GM19397 (cell line): ENCODE measurements around the gene PFN1.
"Not testable (repeated sequence)": the region's sequence is repeated elsewhere in the genome, so short reads cannot be mapped to it uniquely, and the experiment has no call there.

Source experiments
- ATAC-seq: cut with Tn5 transposase; IDR thresholded peaks from one replicate; pipeline ENCODE4 v1.9.1; 2021; ENCODE audit warnings: mild to moderate bottlenecking, moderate library complexity; ENCODE audit not compliant: unreplicated experiment

The PFN1 gene

DNA sequence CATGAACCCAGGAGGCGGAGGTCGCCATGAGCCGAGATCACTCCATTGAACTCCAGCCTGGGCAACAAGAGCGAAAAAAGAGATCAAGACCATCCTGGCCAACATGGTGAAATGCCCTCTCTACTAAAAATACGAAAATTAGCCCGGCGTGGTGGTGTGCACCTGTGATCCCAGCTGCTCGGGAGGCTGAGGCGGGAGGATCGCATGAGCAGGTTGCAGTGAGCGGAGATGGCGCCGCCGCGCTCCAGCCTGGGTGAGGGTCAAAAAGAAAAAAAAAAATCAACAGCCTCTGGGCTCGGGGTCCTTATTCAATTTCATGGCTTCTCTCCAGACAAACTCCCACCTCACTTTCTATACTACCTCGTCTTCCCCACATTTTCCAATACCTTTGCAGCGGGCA is 19.4 kb downstream of the PFN1 start:
- no peak for ATAC-seq

DNA sequence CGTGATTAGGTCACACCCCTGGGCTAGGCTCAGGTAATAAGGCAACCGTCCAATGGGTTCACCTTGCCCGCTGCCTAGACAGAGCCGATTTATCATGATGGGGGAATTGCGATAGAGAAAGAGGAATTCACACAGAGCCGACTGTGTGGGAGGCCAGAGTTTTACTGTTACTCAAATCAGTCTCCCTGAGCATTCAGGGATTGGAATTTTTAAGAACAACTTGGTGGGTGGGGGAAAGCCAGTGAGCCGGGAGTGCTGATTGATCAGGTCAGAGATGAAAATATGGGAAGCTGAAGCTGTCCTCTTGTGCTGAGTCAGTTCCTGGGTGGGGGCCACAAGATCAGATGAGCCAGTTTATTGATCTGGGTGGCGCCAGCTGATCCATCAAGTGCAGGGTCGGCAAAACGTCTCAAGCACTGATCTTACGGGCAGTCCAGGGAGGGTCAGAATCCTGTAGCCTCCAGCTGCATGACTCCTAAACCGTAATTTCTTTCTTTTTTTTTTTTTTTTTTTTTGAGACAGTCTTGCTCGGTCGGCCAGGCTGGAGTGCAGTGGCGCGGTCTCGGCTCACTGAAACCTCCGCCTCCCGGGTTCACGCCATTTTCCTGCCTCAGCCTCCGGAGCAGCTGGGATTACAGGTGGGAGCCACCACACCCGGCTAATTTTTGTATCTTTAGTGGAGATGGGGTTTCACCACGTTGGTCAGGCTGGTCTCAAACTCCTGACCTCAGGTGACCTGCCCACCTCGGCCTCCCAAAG is 21.6 kb downstream of the PFN1 start:
- ATAC-seq, result not testable (repeated sequence)

DNA sequence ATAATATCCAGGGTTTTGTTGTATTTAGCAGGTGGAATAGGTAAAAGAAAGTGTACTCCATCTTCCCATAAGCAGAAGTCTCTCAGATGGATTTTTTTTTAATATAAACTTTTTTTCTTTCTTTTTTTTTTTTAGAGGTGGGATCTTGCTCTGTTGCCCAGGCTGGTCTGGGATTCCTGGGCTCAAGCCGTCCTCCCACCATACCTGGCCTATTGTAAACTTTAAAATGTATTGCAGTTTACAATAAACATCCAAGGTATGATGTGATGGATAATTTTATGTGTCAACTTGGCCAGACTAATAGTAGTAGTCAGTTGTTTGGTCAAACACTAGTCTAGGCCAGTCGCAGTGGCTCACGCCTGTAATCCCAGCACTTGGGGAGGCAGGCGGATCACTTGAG is 27.0 kb downstream of the PFN1 start:
- ATAC-seq, result no peak

DNA sequence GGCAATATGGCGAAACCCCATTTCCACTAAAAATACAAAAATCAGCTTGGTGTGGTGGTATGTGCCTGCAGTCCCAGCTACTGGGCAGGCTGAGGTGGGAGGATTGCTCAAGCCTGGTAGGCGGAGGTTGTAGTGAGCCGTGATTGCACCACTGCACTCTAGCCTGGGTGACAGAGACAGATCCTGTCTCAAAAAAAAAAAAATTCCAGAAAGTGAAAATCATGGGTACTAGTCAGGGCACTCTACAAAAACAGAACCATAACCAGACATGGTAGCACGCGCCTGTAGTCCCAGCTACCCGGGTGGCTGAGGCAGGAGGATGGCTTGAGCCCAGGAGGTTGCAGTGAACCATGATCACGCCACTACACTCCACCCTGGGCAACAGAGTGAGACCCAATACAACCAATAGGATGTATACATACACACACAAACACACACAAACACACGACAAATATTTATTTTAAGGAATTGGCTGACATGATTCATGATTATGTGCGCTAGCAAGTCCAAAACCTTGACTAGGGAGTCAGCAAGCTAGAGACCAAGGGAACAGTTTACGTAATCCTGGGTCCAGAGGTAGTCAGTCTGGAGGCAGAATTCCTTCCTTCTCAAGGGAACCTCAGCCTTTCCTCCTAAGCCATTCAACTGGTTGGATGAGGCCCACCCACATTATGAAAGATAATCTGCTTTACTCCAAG is 27.8 kb downstream of the PFN1 start:
- ATAC-seq, result no peak

DNA sequence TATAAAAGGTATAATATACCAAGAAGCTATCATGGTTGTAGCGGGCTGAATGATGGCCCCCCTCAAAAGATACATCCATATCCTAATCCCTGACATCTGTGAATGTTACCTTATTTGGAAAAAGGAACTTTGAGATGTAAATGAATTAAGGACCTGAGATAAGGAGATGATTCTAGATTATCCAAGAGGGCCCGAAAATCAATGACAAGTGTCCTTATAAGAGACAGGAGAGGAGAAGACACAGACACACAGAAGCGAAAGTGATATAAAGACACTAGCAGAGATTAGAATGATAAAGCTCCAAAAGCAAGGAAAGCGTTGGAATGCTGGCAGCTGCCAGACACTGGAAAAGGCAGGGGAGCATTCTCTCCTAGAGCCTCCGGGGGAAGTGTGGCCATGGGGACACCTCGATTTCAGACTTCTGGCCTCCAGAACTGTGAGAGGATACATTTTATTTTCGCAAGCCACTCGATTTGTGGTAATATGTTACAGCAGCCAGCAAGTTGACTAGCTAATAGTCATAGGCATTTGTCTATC is 28.8 kb downstream of the PFN1 start:
- no peak for ATAC-seq

DNA sequence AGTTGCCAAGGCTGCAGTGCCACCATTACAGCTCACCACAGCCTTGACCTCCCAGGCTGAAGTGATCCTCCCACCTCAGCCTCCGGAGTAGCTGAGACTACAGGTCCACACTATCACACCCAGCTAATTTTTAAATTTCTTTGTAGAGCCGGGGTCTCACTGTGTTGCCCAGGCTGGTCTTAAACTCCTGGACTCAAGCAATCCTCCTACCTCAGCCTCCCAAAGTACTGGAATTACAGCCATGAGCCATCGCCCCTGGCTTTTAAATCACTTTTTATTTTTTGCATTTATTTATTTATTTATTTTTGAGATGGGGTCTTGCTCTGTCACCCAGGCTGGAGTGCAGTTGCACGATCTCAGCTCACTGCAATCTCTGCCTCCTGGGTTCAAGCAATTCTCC is 33.8 kb downstream of the PFN1 start:
- not testable (repeated sequence) for ATAC-seq

DNA sequence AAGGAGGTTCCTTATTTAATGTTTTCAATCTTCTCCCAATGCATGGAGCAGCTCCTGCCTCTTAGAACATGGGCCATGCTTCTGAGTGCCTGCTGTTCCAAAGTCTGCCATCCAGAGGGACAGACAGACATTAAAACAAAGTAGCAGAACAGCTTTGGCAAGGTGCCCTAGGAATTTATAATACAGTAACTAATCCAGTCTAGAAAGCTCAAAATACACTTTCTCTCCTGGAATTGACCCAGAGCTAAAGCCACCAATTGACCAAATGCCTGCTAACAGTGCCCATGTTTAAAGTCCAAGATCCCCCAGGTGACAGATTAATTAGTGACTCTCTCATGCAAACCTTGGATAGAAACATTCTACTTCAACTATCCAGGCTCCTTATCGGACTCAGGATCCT is 34.3 kb downstream of the PFN1 start:
- ATAC-seq, result no peak

DNA sequence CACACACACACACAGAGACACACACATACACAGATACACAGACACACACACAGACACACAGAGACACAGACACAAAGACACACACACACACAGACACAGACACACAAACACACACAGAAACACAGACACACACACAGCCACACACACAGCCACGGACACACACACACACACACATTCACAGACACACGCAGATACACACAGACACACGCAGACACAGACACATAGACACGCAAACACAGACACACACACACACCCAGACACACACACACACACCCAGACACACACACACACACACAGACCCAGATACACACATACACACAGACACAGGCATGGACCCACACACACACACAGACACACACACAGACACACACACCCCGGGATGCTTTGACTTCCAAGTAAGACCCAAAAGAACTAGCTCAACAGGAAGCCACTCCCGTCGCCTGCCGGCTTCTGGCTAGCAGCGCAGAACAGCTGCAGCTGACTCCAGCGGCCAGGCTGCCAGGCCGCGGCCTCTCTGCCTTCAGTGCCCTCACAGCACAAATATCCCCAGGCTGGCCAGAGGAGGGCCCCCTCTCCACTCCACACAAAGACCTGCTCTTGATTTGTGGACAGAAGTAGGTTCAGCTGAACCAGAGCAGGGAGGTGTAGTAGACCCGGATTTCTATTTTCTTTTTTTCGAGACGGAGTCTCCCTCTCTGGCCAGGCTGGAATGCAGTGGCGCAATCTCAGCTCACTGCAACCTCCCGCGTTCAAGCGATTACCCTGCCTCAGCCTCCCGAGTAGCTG is 39.4 kb downstream of the PFN1 start:
- ATAC-seq, result no peak

DNA sequence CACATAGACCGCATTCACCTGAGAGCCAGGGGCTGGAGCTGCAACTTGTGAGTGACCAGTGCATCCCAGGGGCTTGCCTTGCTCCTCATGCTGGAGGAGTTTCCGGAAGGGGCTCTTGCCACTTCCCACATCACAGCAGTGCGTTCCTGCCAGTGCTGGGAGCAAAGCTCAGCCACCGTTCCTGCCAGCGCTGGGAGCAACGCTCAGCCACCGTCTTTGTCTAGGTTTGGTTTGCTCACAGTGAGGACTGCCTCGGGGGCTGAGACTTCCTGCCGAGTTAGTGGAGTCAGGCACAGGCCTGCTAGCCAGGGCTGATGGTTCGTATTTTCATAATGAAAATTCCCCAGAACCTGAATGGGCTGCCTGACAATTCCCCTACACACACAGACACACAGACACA is 40.0 kb downstream of the PFN1 start:
- no peak for ATAC-seq

DNA sequence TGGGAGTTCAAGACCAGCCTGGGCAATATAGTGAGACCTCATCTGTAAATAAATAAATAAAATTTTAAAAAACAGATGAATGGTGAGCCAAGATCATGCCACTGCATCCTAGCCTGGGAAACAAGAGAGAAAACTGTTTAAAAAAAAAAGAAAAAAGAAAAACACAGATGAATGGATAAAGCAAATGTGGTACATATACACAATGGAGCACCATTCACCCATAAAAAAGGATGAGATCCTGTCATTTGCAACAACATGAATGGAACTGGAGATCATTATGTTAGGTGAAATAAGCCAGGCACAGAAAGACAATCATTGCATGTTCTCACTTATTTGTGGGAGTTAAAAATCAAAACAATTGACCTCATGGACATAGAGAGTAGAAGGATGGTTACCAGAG is 41.7 kb downstream of the PFN1 start:
- not testable (repeated sequence) for ATAC-seq

DNA sequence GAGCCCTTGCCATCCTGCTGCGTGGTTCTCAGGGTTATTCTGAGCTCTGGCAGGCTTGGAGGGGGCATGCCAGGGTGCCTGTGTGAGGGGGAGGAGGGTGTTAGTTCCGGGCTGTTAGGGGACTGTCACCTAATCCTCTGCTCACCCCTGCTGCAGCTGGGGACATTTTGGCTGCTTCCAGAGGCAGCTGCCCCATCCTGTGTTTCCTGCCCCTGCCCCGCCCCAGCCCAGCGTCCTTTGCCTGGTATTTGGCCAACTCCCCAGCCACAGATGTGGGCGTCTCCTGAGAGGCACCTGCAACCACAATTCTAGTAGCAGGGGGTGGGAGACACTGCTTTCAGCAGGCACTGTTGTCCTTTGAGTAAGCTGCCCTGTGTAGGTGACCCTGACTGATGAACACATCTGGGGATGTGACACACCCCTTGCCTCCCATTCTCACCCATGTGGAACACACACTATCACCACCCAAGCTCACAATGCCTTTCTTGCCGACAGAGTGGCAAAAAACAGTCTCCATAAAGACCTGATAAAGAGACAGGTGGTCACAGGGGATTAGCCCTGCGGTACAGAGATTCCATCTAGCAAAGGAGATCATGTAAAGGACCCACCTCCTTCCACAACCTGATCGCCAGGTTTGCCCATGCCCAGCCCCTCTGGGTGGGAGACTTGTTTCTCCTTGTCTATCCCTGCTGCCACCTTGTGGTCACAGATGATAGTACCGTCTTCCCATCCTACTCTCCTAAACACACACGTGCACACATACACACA is 45.1 kb downstream of the PFN1 start, which contains the start of gene CHRNE:
CHRNE (minus strand) TSS at position 48 of the 768 bp plus-strand sequence; CDS start at position 13, 35 bp downstream.
- no peak for ATAC-seq

DNA sequence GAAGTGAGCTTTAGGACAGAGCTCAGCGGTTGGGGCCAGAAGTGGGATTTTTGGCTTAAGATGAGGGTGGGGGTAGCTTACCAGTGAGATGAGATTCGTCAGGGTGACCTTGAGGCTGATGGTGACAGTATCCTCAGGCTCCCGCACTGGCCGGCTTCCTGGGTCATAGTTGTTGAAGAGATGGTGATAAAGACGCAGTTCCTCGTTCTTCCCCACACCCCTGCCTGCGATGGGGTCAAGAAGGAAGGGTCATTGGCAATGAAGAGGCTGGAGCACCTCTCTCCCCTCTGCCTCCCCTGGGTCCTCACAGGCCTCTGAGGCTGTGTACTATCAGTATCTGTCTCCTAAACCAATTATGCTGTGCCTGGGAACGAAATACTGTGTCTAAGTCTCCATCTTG is 45.8 kb downstream of the PFN1 start:
- ATAC-seq, result no peak

DNA sequence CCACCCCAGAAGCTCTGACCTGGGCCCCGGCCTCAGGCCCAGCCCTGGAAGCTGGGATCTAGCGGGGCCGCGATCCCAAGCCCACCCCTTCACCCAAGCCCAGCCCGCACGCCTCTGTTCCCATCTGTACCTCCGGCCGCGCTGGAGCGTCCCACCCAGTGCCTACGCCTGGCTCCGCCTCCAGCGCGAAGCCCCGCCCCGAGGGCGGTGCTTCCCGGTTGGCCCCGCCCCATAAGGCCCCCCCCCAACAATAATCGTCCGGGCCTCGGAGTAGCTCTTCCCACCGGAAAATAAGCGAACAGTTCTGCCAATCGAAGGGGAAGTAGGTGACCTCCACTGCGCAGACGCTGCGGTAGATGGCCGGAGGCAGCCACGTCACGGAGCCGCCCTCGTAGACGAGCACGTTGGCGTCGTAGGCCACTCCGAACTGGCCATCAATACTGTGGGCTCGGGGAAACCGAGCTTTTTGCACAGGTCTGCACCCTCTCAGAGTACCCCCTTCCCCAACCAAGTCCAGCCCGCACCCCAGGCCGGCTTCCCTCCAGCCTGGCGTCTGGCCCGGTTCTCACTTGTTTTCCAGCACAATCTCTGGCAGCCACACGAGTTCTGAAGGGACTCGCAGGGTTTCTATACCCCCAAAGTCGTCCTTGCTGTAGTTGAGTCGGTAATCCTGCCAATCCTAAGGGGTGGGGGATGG is 46.5 kb downstream of the PFN1 start:
- no peak for ATAC-seq

DNA sequence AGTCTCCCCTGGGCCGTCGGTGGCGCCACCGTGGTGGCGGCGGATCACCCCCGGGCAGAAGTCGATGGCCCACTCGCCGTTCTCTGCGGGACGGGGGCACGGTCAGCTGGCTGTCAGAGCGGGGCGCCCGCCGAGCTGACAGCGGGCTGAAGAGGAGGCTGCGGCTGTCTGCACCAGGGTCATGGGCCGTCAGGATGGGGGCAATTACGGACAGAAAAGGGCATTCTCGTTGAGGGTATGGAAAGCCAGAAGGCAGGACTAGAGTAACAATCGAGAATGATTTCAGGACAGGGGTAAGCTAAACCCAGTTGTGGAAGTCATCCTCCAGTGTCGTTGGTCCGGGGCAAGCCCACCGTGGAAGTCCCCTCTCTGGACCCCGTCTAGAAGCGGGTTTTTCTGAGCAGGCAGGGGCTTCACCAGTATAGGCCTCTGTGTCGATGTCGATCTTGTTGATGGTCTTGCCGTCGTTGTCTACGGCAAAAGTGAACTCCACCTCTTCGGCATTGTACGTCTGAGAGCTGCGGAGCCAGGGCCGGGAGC is 47.2 kb downstream of the PFN1 start:
- ATAC-seq, result no peak

DNA sequence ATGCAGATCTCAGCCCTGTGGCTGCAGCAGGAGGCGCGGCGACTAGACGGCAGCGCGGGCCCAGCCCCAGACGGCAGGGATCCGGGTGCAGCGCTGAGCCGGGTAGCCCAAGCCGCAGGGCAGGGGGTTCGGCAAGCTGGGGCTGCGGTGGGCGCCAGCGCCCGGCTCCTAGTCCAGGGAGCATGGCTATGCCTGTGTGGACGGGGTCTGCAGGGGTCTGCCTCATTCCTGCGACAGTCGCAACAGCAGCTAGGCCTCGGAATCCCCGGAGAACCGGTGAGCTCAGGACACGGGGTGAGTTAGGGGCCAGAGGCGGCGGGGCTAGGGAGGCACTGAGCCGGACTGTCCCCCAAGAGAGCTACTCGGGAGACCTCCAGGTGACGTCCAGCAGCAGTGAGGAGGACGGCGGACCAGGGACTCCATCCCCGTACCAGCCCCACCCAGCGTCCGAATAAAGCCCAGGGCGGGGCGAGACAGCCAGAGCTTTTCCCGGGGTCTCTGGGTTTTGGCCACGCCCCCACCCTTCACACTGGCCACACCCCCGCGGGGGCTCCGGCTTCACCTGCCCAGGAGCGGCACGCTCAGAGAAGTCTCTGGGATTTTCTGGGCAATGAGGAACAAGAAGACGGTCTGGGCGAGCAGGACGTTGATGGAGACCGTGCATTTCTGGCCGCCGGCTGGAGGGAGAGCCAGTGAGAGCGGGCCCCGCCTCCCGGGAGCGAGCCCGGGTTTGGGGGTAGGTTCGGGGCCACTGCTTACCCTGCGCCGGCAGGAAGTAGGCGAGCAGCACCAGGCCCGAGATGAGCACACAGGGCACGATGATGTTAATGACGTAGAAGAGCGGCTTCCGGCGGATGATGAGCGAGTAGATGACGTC is 47.9 kb downstream of the PFN1 start:
- no peak for ATAC-seq

DNA sequence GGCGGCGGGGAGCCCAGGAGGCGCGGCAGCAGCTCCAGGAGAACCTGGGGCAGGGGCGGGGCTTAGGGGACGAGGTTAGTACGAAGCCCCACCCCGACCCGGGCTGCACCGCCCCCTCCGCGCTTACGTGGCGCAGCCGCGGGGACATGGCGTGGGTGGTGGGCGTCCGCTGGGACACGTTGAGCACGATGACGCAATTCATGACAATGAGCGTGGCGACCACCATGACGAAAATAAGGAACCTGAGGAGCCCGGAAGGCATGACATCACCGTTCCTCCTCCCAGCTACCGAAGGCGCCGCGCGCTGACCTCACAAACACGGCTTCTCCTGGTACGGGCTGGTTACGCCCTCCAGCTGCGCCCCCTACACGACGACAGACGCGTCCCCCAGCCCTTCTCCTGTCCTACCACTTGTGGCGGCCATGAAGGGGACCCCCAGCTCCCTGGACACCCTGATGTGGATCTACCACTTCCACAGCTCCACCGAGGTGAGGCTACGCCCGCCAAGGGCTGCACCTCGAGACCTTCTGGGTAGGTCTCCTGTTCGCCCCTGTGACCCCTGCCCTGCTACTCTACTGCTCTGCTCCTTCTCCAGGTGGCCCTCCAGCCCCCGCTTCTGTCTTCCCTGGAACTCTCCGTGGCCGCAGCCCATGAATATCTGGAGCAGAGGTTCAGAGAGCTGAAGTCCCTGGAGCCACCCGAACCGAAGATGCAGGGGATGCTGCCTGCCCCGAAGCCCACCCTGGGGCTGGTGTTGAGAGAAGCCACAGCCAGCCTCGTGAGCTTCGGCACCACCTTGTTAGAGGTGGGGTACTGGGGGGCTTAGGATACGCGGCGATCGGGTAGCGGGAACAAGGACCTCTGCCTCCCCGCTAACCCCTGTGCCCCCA is 48.7 kb downstream of the PFN1 start, which contains the start of gene C17orf107:
C17orf107 (plus strand) TSS at position 196 of the 890 bp plus-strand sequence; CDS start at position 423, 227 bp downstream.
- ATAC-seq, result no peak

DNA sequence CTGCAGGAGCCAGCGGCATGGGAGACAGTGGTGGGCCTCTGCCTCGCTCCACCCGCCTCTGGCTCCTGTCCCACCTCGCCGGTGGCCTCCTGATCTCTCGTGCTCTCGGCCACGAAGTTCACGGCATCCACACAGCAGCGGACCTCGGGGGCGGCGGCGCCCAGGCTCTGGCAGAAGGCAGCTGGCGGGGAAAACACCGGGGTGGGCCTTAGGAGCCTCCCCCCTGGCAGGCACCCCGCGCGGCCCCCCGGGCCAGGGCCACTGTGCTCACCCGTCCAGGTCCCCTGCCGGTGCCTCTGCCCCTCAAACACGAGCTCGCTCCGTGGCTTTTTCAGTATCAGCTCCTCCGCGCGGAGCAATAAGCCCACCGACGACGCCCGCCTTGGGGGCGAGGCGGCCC is 49.4 kb downstream of the PFN1 start:
- no peak for ATAC-seq

DNA sequence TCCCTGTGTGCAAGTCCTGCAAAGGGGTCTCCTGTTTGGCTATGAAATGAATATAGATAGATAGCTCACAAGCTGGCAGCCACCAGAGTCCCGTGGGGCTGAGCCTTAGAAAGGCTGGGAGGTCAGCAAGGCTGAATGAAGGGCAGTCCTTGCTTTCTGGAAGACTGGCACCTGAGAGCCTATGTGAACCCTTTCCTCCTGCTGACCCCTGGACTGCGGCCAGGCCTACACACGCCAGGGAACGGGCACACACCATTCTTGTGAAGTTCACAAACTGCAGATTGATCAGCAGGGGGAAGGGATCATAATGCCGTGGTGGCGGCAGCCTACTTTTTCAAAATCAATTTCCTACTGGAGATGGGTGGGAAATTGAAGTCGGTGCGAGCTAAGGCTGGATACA is 50.0 kb downstream of the PFN1 start:
- ATAC-seq, result no peak
